NCI-H1930 (cell line): ENCODE measurements around the gene SLC30A10.
"Not testable (repeated sequence)": the region's sequence is repeated elsewhere in the genome, so short reads cannot be mapped to it uniquely, and the experiment has no call there.

Experiments
- DNase-seq, 2 experiments: peaks; one replicate each; lab custom pipeline; 2025; lab: John Stamatoyannopoulos, UW

The SLC30A10 gene

GRCh38 chr1:219891846-219892245, 36.5 kb downstream of the SLC30A10 start:
- DNase-seq, result not testable (repeated sequence)

- DNase-seq, result not testable (repeated sequence)
These were observed 39.7 kb downstream of the SLC30A10 start for GRCh38 chr1:219888667-219889066.

- no peak for DNase-seq
These were observed 42.7 kb downstream of the SLC30A10 start for GRCh38 chr1:219885680-219886079.

GRCh38 chr1:219883400-219884332, 44.7 kb downstream of the SLC30A10 start:
- no peak for DNase-seq

GRCh38 chr1:219882755-219883154, 45.6 kb downstream of the SLC30A10 start:
- DNase-seq, result no peak

- no peak for DNase-seq
These were observed 46.3 kb downstream of the SLC30A10 start for GRCh38 chr1:219882096-219882495.

GRCh38 chr1:219880765-219881457, 47.4 kb downstream of the SLC30A10 start:
- DNase-seq, result no peak

- no peak for DNase-seq
These were observed 51.6 kb downstream of the SLC30A10 start for GRCh38 chr1:219876798-219877209.

- no peak for DNase-seq
These were observed 52.5 kb downstream of the SLC30A10 start for GRCh38 chr1:219875860-219876259.

GRCh38 chr1:219872538-219872937, 55.8 kb downstream of the SLC30A10 start:
- DNase-seq, result not testable (repeated sequence)

- no peak for DNase-seq
These were observed 56.8 kb downstream of the SLC30A10 start for GRCh38 chr1:219871427-219872057.

GRCh38 chr1:219868615-219869014, 59.7 kb downstream of the SLC30A10 start:
- DNase-seq, result not testable (repeated sequence)
